Duodenal mucosa (tissue), 2 donors: ENCODE measurements around the gene PRKAR2A.

ENCODE experiments used
- H3K27ac ChIP-seq: one replicate; pipeline ENCODE4 v1.7.0; 2013; ENCODE audit warnings: low read depth, low read length
- H3K27me3 ChIP-seq, 2 donors: one replicate each; pipeline ENCODE4 v1.7.0; 2013; ENCODE audit warnings: low read length in 2 of 2, control low read depth in 1 of 2; ENCODE audit not compliant: insufficient read depth in 2 of 2, control insufficient read depth in 1 of 2
- H3K36me3 ChIP-seq, 2 donors: one replicate each; pipeline ENCODE4 v1.7.0; 2013; ENCODE audit warnings: low read length in 2 of 2, control low read depth in 1 of 2; ENCODE audit not compliant: insufficient read depth in 2 of 2, control insufficient read depth in 1 of 2
- H3K4me1 ChIP-seq, 2 donors: one replicate each; pipeline ENCODE4 v1.7.0; 2013; ENCODE audit warnings: low read length in 2 of 2, control low read depth in 1 of 2; ENCODE audit not compliant: insufficient read depth in 2 of 2, control insufficient read depth in 1 of 2
- H3K4me3 ChIP-seq, 2 donors: one replicate each; pipeline ENCODE4 v1.7.0; 2013; ENCODE audit warnings: low read length in 2 of 2, low read depth in 1 of 2
- H3K9ac ChIP-seq, 2 donors: one replicate each; pipeline ENCODE4 v1.7.0; 2013; ENCODE audit warnings: low read length in 2 of 2, low read depth in 1 of 2
- H3K9me3 ChIP-seq, 2 donors: one replicate each; pipeline ENCODE4 v1.7.0; 2013; ENCODE audit warnings: low read length in 2 of 2, control low read depth in 1 of 2; ENCODE audit not compliant: control insufficient read depth in 1 of 2

PRKAR2A gene

GRCh38 chr3:48847504-48848423 lies at the start of gene PRKAR2A:
Gene PRKAR2A (minus strand): TSS chr3:48847874. CDS start chr3:48847596, 278 bp downstream.
- H3K27me3 ChIP-seq, result no peaks in the 10 kb centered on the region
- peaks cover 0 to 4% of the 10 kb centered on the region in 2 donors for H3K36me3 ChIP-seq
- peak within 1 kb of the TSS; percentile 74 to 80 for H3K9ac ChIP-seq
- peaks cover 25% of the 10 kb centered on the region in 2 donors for H3K4me1 ChIP-seq
- peak within 1 kb of the TSS; percentile 78 to 86 for H3K4me3 ChIP-seq
- no peaks in the 10 kb centered on the region for H3K9me3 ChIP-seq
- H3K27ac ChIP-seq, result peak within 1 kb of the TSS; percentile 86

DNA sequence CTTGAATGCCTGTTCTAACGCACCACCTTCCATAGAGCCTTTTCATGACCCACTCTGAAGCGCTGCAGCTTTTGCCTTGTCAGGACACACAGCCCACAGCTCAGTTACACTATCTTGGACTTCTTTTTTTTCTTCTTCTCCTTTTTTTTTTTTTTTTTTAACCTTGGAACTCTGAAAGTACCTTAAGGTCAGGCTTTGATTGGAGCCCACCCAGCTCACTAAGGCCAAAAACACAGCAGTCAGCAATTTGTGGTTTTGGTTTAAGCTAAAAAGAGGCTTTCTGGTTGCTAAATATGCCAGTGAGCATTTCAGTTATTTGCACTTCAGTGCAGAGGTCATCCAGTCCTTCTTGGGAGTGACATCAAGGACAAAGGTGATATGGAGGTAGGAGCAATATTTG lies 49.3 kb upstream of the PRKAR2A start:
- Histone ChIP-seq H3K36me3 (peaks cover 2 to 4% of the 10 kb centered on the region in 2 donors), H3K27ac (no peak overlapping the region), H3K4me1 (peaks cover 15 to 22% of the 10 kb centered on the region in 2 donors), H3K4me3 (peak overlapping the region in 1 of 2 donors; percentile 23), H3K9me3 (no peaks in the 10 kb centered on the region), H3K9ac (peak overlapping the region in 1 of 2 donors; percentile 1), H3K27me3 (no peaks in the 10 kb centered on the region)

DNA sequence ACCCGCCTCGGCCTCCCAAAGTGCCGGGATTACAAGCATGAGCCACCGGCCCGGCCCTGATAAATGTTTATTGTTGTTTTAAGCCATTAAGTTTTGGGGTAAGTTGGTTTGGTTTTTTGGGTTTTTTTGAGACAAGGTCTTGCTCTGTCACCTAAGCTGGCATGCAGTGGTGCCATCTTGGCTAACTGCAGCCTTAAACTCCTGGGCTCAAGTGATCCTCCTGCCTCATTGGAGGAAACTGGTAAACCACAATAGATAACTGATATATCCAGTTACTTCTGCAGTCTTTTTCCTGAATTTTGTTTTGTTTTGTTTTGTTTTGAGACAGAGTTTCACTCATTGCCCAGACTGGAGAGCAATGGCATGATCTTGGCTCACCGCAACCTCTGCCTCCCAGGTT lies 46.8 kb upstream of the PRKAR2A start:
- Histone ChIP-seq H3K9ac (no peak overlapping the region), H3K27me3 (no peaks in the 10 kb centered on the region), H3K36me3 (peaks cover 9 to 14% of the 10 kb centered on the region in 2 donors), H3K4me1 (peaks cover 15 to 22% of the 10 kb centered on the region in 2 donors), H3K9me3 (no peaks in the 10 kb centered on the region), H3K27ac (no peak overlapping the region), H3K4me3 (no peak overlapping the region)

DNA sequence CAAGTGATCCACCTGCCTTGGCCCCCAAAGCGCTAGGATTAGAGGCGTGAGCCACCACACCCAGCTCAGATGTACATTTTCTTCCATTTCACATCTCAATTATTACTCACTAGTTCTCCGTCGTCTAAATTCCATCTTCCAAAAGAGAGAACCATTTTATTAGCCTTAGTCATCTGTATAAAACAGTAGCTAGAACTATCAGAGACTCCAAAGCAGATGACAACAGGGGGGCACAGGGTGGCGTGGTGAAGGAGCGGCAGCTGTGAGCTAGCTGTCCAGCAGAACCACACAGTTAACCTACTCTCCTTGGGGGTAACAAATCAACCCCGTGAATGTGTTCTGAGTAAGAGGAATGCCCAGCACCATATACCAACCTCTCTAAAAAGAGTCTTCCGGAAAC lies 43.9 kb upstream of the PRKAR2A start:
- H3K4me1 ChIP-seq, result peaks cover 0 to 1% of the 10 kb centered on the region in 2 donors
- peaks cover 9 to 28% of the 10 kb centered on the region in 2 donors for H3K36me3 ChIP-seq
- no peak overlapping the region for H3K27ac ChIP-seq
- H3K27me3 ChIP-seq, result no peaks in the 10 kb centered on the region
- no peak overlapping the region for H3K4me3 ChIP-seq
- no peak overlapping the region for H3K9ac ChIP-seq
- H3K9me3 ChIP-seq, result no peaks in the 10 kb centered on the region

DNA sequence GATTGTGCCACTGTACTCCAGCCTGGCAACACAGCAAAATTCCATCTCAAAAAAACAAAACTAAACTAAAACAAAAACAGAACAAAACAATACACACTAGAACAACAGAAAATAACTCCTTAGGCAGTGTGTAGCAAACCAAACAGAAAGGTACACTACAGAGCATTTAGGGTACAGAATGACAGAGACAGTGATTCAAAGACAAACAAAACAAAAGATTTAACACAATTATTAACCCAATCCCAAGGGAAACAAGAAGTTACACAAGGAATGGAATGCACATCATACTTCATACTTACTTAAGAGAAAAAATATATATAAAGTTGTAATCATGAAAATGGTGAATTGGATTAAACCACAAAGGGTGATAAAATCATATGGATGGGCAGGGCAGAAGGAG lies 38.1 kb upstream of the PRKAR2A start:
- peaks cover 9 to 54% of the 10 kb centered on the region in 2 donors for H3K36me3 ChIP-seq
- H3K4me3 ChIP-seq, result no peak overlapping the region
- no peaks in the 10 kb centered on the region for H3K4me1 ChIP-seq
- H3K9ac ChIP-seq, result no peak overlapping the region
- no peak overlapping the region for H3K27ac ChIP-seq
- H3K9me3 ChIP-seq, result no peaks in the 10 kb centered on the region
- no peaks in the 10 kb centered on the region for H3K27me3 ChIP-seq

DNA sequence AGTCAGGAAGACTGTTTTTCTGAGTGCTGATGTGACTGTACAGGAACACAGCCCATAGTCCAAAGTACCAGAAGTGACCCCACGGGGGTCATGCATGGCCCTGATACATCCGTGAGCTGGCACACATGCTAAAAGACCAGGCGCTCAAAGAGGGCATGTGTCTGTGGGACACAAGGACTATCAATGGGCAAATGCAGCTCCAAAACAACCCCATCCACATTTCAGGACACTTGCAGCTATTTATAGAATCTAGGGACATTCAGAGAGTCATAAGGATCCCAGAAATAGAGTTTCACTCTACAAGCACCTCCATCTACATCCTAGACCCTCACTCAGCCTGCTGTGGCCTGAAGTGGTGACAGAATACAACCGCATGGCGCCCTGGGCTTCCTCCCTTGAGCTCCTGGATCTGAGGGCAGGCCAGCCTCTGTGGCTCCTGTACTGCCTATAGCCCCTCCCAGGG lies 34.0 kb upstream of the PRKAR2A start:
- Histone ChIP-seq H3K36me3 (peaks cover 9 to 63% of the 10 kb centered on the region in 2 donors), H3K27ac (no peak overlapping the region)

DNA sequence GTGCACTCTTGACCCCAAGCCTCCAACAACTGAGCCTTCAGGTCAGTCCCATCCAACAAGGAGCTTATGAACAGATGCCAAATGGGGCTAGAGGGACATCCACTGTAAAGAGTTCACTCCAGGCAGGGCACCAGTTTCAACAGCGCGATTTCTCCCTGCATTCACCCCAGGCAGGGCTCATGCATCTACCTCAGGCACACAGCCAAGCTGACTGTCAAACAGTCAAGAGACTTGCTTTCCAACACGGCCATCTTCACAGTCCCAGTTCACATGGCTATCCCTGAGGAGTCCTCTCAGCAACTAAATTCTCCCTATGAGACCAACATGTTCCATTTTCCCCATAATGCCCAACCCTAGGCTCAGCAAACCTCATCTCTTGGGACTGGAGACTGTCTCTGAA lies 33.3 kb upstream of the PRKAR2A start:
- Histone ChIP-seq H3K36me3 (peaks cover 9 to 63% of the 10 kb centered on the region in 2 donors), H3K9me3 (no peaks in the 10 kb centered on the region), H3K27ac (no peak overlapping the region), H3K4me3 (no peak overlapping the region), H3K27me3 (no peaks in the 10 kb centered on the region), H3K9ac (no peak overlapping the region), H3K4me1 (no peaks in the 10 kb centered on the region)

More for the DNA sequence above, 34.0 kb upstream of the PRKAR2A start:
- Histone ChIP-seq H3K4me3 (no peak overlapping the region), H3K9ac (no peak overlapping the region), H3K27me3 (no peaks in the 10 kb centered on the region), H3K4me1 (no peaks in the 10 kb centered on the region), H3K9me3 (no peaks in the 10 kb centered on the region)

GRCh38 chr3:48879994-48880377 lies 32.3 kb upstream of the PRKAR2A start:
- H3K27me3 ChIP-seq, result no peaks in the 10 kb centered on the region
- H3K27ac ChIP-seq, result no peak overlapping the region
- no peaks in the 10 kb centered on the region for H3K4me1 ChIP-seq
- H3K9ac ChIP-seq, result no peak overlapping the region
- H3K4me3 ChIP-seq, result no peak overlapping the region
- peaks cover 9 to 54% of the 10 kb centered on the region in 2 donors for H3K36me3 ChIP-seq
- H3K9me3 ChIP-seq, result no peaks in the 10 kb centered on the region

- Histone ChIP-seq H3K4me3 (no peak overlapping the region), H3K36me3 (peaks cover 12 to 51% of the 10 kb centered on the region in 2 donors), H3K27me3 (no peaks in the 10 kb centered on the region), H3K9ac (no peak overlapping the region), H3K27ac (no peak overlapping the region), H3K4me1 (no peaks in the 10 kb centered on the region), H3K9me3 (no peaks in the 10 kb centered on the region)
Measured at GRCh38 chr3:48879307-48879993, 31.8 kb upstream of the PRKAR2A start.

DNA sequence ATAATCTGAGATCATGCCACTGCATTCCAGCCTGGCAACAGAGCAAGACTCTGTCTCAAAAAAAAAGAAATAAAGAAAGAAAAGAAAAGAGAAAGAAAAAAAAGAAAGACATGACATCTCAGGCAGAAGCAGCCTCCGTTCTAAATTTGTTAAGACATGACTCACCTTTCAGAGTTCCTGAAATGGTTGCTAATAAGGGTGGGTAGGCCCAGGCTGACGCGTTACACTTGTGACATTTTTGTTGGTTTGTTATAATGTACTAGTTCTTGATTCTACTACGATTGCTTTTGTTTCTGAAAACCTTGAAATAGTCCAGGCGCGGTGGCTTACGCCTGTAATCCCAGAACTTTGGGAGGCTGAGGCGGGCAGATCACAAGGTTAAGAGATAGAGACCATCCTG lies 30.0 kb upstream of the PRKAR2A start:
- H3K27ac ChIP-seq, result no peak overlapping the region
- H3K9ac ChIP-seq, result no peak overlapping the region
- no peak overlapping the region for H3K4me3 ChIP-seq
- no peaks in the 10 kb centered on the region for H3K4me1 ChIP-seq
- peaks cover 11 to 42% of the 10 kb centered on the region in 2 donors for H3K36me3 ChIP-seq
- H3K27me3 ChIP-seq, result no peaks in the 10 kb centered on the region
- H3K9me3 ChIP-seq, result no peaks in the 10 kb centered on the region
